GM12878 (cell line): ENCODE measurements around the gene WFDC6. TPM values are rescaled to one million over a fixed set of nuclear protein-coding genes. Genes with fewer than 3 reads are reported as not detected.

Experiments
- ATAC-seq: fragments of 200-7000 bp; cut with Tn5 transposase; 3 replicates; pipeline ENCODE4 v1.9.1; 2020; ENCODE audit warnings: mild to moderate bottlenecking, moderate library complexity
- BruUV-seq: library from RNA; stranded (reverse); fragments of 400-500 nt; replicated peaks from 2 replicates; lab custom pipeline; 2021; lab: Mats Ljungman, UMichigan
- CTCF ChIA-PET: fragments of 300-600 bp; sonication (Branson Sonifier 250); formaldehyde crosslinking; extraction: SDS; loops from one replicate; lab custom pipeline; 2021; ENCODE audit warnings: inconsistent platforms; lab: Yijun Ruan, JAX
- POLR2A ChIA-PET: fragments of 350-600 bp; formaldehyde crosslinking; extraction: SDS; loops from one replicate; lab custom pipeline; 2021; ENCODE audit warnings: inconsistent platforms; lab: Charles Lee
- RAD21 ChIA-PET: fragments of 300-600 bp; sonication (Branson Sonifier 250); formaldehyde crosslinking; loops from one replicate; lab custom pipeline; 2023; ENCODE audit warnings: antibody characterized with exemption; ENCODE audit not compliant: unreplicated experiment; lab: Charles Lee
- SMC1A ChIA-PET: fragments of 300-600 bp; sonication (Branson Sonifier 250); formaldehyde crosslinking; loops from one replicate; lab custom pipeline; 2023; ENCODE audit not compliant: unreplicated experiment, uncharacterized antibody; lab: Charles Lee
- DNase-seq: peaks from one replicate; pipeline ENCODE4 v3.0.0-alpha.2; 2011; ENCODE audit warnings: low read depth, low spot score
- FAIRE-seq: peaks from 3 replicates; lab custom pipeline; 2011; peaks lifted over from hg19 to GRCh38; lab: Jason Lieb, UNC
- H2AFZ ChIP-seq: 2 replicates; pipeline ENCODE4 v1.6.0; 2011; ENCODE audit warnings: low read depth, low read length, control low read depth; ENCODE audit not compliant: control insufficient read depth
- H3K27ac ChIP-seq: 2 replicates; pipeline ENCODE4 v1.5.1; 2011; ENCODE audit warnings: control low read depth; ENCODE audit not compliant: control insufficient read depth, insufficient read depth
- H3K27me3 ChIP-seq, 2 experiments: replicated peaks in 1 of 2; 2 replicates each; pipeline versions ENCODE4 v1.6.0 to v1.6.1; 2011; ENCODE audit warnings: low read length in 1 of 2; ENCODE audit not compliant: control insufficient read depth in 2 of 2, insufficient read depth in 2 of 2
- H3K36me3 ChIP-seq, 2 experiments: 2 replicates each; pipeline ENCODE4 v1.5.1; 2011; ENCODE audit warnings: low read length in 1 of 2; ENCODE audit not compliant: control insufficient read depth in 2 of 2, insufficient read depth in 2 of 2
- H3K4me1 ChIP-seq: 2 replicates; pipeline ENCODE4 v1.6.1; 2011; ENCODE audit warnings: mild to moderate bottlenecking, low read length, moderate library complexity, mixed read lengths; ENCODE audit not compliant: control insufficient read depth, insufficient read depth
- H3K4me2 ChIP-seq: 2 replicates; pipeline ENCODE4 v1.6.0; 2011; ENCODE audit warnings: control low read depth; ENCODE audit not compliant: control insufficient read depth, insufficient read depth
- H3K4me3 ChIP-seq: fragments of 200-600 bp; sonication (generic); 2 replicates; pipeline ENCODE4 v1.5.1; 2016
- H3K79me2 ChIP-seq: 2 replicates; pipeline ENCODE4 v1.6.0; 2011; ENCODE audit warnings: low read length; ENCODE audit not compliant: control insufficient read depth, insufficient read depth
- H3K9ac ChIP-seq: 2 replicates; pipeline ENCODE4 v1.8.0; 2011; ENCODE audit warnings: low read length, control low read depth, mixed read lengths; ENCODE audit not compliant: control insufficient read depth, insufficient read depth
- H3K9me3 ChIP-seq: replicated peaks from 3 replicates; pipeline ENCODE4 v1.5.1; 2011; ENCODE audit warnings: mild to moderate bottlenecking, low read length; ENCODE audit not compliant: control insufficient read depth, insufficient read depth
- H4K20me1 ChIP-seq: 2 replicates; pipeline ENCODE4 v1.6.0; 2011; ENCODE audit not compliant: control insufficient read depth, insufficient read depth
- BACH1 ChIP-seq: fragments of 450-650 bp; IDR thresholded peaks from 2 replicates; pipeline ENCODE4 v1.6.1; 2017; ENCODE audit warnings: mild to moderate bottlenecking, borderline replicate concordance
- FOS ChIP-seq: IDR thresholded peaks from 3 replicates; pipeline ENCODE4 v1.6.1; 2011; ENCODE audit warnings: borderline replicate concordance; ENCODE audit not compliant: insufficient read length; ENCODE audit errors: extremely low read depth
- IRF5 ChIP-seq: fragments of 450-650 bp; IDR thresholded peaks from 2 replicates; pipeline ENCODE4 v1.6.1; 2017; ENCODE audit warnings: borderline replicate concordance
- NFYB ChIP-seq: IDR thresholded peaks from 2 replicates; pipeline ENCODE4 v1.6.1; 2011; ENCODE audit warnings: low read depth, mild to moderate bottlenecking, low read length, improper control_type of control experiment, moderate library complexity; ENCODE audit not compliant: insufficient read depth
- RAD21 ChIP-seq: IDR thresholded peaks from 2 replicates; pipeline ENCODE4 v1.6.1; 2011; ENCODE audit warnings: mild to moderate bottlenecking, low read depth, low read length, moderate library complexity; ENCODE audit not compliant: insufficient read depth
- RAD51 ChIP-seq: fragments of 450-650 bp; IDR thresholded peaks from 2 replicates; pipeline ENCODE4 v1.6.1; 2016; ENCODE audit warnings: moderate library complexity, mild to moderate bottlenecking, inconsistent platforms
- RELA ChIP-seq: fragments of 450-650 bp; IDR thresholded peaks from 2 replicates; pipeline ENCODE4 v1.8.0; 2014; ENCODE audit warnings: borderline replicate concordance; ENCODE audit not compliant: partially characterized antibody
- SUPT20H ChIP-seq: IDR thresholded peaks from 2 replicates; pipeline ENCODE4 v1.6.1; 2011; ENCODE audit warnings: low read depth, mild to moderate bottlenecking, low read length, moderate library complexity, borderline replicate concordance; ENCODE audit not compliant: control insufficient read depth
- YBX1 ChIP-seq: fragments of 450-650 bp; IDR thresholded peaks from 2 replicates; pipeline ENCODE4 v1.6.1; 2016; ENCODE audit warnings: antibody characterized with exemption
- WGBS: methylation state at CpG from one replicate; pipeline ENCODE4 v1.1.6; 2016; ENCODE audit warnings: low lambda C conversion rate; ENCODE audit not compliant: insufficient replicate concordance, insufficient coverage; ENCODE audit errors: missing lambda C conversion rate; 5-methylcytosine and 5-hydroxymethylcytosine counted together
- in situ Hi-C: fragments of 300-500 bp; cut with MboI; formaldehyde crosslinking; loops from 9 replicates; pipeline ENCODE4 v1.14.3; 2018; ENCODE audit warnings: mixed read lengths
- intact Hi-C: fragments of 100-400 bp; cut with micrococcal nuclease; formaldehyde crosslinking; loops from one replicate; pipeline ENCODE4 v1.14.2; 2022; ENCODE audit not compliant: unreplicated experiment
- polyA plus RNA-seq, 11 experiments: library from polyadenylated mRNA; depleted of rRNA in 4 of 11; unstranded in 6 of 11; stranded (reverse) in 5 of 11; fragments of >200 nt; fragmentation: Nextera tagmentation in 4 of 11; fragmentation: Illumina TruSeq in 1 of 11; extraction: Ambion mirVana in 4 of 11; extraction: Trizol in 1 of 11; gene quantifications; 1 replicate in 1 of 11; 2 replicates in 10 of 11; pipeline versions ENCODE4 v1.2.1 to v1.2.3, GENCODE V29; 2011 to 2016; ENCODE audit warnings: inconsistent platforms in 2 of 11, missing spikeins in 2 of 11, low read depth in 1 of 11
- total RNA-seq, 4 experiments: library from RNA; depleted of rRNA in 3 of 4; stranded (reverse); fragments of >200 nt in 3 of 4; fragmentation: Illumina TruSeq in 1 of 4; extraction: Trizol in 1 of 4; gene quantifications; 2 replicates each; pipeline versions ENCODE4 v1.2.1 to v1.2.3, GENCODE V29; 2013 to 2021
- TF ChIP-seq, protein P1 (sequence below), 3 experiments: IDR thresholded peaks in 2 of 3; conservative IDR thresholded peaks in 1 of 3; 2 replicates each; pipeline ENCODE4 v1.5.1; 2011; ENCODE audit warnings: low read depth in 3 of 3, low read length in 3 of 3, mild to moderate bottlenecking in 3 of 3, control low read depth in 2 of 3, moderate library complexity in 2 of 3, inconsistent platforms in 1 of 3, mixed read lengths in 1 of 3; ENCODE audit not compliant: control insufficient read depth in 2 of 3, insufficient read depth in 1 of 3; ENCODE audit errors: extremely low read depth in 1 of 3

Gene WFDC6
- total and polyA plus RNA-seq, 10 of the 15 experiments (the other 5 are each of a cell fraction or from before 2014, with no cell fraction given): not detected

DNA sequence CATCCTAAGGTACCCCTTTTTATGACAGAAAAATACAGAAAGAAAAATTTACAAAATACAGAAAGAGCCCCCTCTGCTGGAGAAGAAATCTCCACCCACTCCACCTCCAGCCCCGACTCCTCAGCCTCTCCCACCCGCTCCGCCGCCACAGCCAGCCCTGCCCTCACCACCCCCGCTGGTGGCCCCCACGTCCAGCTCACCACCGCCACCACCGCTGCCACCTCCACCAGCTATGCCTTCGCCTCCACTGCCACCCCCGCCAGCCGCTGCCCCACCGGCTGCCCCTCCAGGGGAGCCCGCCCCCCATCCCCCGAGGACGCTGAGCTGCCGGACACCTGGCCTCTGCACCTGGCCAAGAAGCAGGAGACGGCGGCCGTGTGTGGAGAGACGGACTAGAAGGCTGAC is 52.0 kb downstream of the WFDC6 start:
- peak; percentile 45; the same call in 2 of the 3 replicates for ATAC-seq
- no peaks in the 10 kb centered on the region for H3K36me3 ChIP-seq
- CTCF ChIA-PET: no interaction called here
- TF ChIP-seq, protein P1, sequence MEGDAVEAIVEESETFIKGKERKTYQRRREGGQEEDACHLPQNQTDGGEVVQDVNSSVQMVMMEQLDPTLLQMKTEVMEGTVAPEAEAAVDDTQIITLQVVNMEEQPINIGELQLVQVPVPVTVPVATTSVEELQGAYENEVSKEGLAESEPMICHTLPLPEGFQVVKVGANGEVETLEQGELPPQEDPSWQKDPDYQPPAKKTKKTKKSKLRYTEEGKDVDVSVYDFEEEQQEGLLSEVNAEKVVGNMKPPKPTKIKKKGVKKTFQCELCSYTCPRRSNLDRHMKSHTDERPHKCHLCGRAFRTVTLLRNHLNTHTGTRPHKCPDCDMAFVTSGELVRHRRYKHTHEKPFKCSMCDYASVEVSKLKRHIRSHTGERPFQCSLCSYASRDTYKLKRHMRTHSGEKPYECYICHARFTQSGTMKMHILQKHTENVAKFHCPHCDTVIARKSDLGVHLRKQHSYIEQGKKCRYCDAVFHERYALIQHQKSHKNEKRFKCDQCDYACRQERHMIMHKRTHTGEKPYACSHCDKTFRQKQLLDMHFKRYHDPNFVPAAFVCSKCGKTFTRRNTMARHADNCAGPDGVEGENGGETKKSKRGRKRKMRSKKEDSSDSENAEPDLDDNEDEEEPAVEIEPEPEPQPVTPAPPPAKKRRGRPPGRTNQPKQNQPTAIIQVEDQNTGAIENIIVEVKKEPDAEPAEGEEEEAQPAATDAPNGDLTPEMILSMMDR (IDR thresholded peaks at IDR 0.05 in 2 of 3, conservative IDR thresholded peaks at IDR 0.05 in 1 of 3; ENCODE audit: control insufficient read depth in 2 of 3, extremely low read depth in 1 of 3, insufficient read depth in 1 of 3, low read depth in 3 of 3, low read length in 3 of 3): 0 out of 6 replicates have a peak, but pooled peaks of 2 of the 3 experiments have one; percentile 7 to 11
- TF ChIP-seq YBX1: no peak
- TF ChIP-seq, all 136 proteins: peak for 1
- Histone ChIP-seq H3K27me3 (peaks cover 0 to 2% of the 10 kb centered on the region in 2 experiments; a peak in 2 of 4 replicates), H4K20me1 (no peaks in the 10 kb centered on the region), H3K9me3 (no peaks in the 10 kb centered on the region), H3K9ac (no peak overlapping the region), H2AFZ (no peak overlapping the region), H3K4me1 (no peaks in the 10 kb centered on the region), H3K4me3 (no peak overlapping the region), H3K27ac (no peak overlapping the region), H3K79me2 (no peaks in the 10 kb centered on the region), H3K4me2 (no peak overlapping the region)
- no peak for DNase-seq
- FAIRE-seq: no peak
- ChIA-PET SMC1A (no interaction called here), POLR2A (no interaction called here), RAD21 (no interaction called here)
- in situ Hi-C loops (no loop called here), intact Hi-C loops (no loop called here)
- no TSS peak for BruUV-seq
- WGBS: 21% methylated on average over 18 of the region's 20 CpGs

- Histone ChIP-seq H2AFZ (no peak overlapping the region), H3K4me1 (no peaks in the 10 kb centered on the region), H3K36me3 (no peaks in the 10 kb centered on the region), H3K79me2 (no peaks in the 10 kb centered on the region), H3K9ac (no peak overlapping the region), H4K20me1 (no peaks in the 10 kb centered on the region), H3K9me3 (no peaks in the 10 kb centered on the region), H3K4me2 (no peak overlapping the region), H3K27me3 (peaks cover 2 to 3% of the 10 kb centered on the region in 2 experiments; a peak in 2 of 4 replicates), H3K4me3 (no peak overlapping the region), H3K27ac (no peak overlapping the region)
- SMC1A ChIA-PET: interaction anchor here (0.8 to 1.0 kb wide), 3 partner anchors 13 to 285 kb away, joined by 3 read pairs; no protein-coding TSS in a partner anchor
- DNase-seq: no peak
- RAD21 ChIA-PET: no interaction called here
- no peak for TF ChIP-seq SUPT20H
- TF ChIP-seq IRF5: no peak
- no peak for TF ChIP-seq RAD21
- TF ChIP-seq RELA: no peak
- no peak for TF ChIP-seq BACH1
- no peak for TF ChIP-seq FOS
- no peak for TF ChIP-seq RAD51
- TF ChIP-seq NFYB: no peak
- no peak for ATAC-seq
- in situ Hi-C loops (no loop called here), intact Hi-C loops (no loop called here)
- POLR2A ChIA-PET: no interaction called here
- no peak for FAIRE-seq
- 17% methylated on average over 4 of the region's 4 CpGs for WGBS
- CTCF ChIA-PET: interaction anchor here (0.6 to 1.4 kb wide), 9 partner anchors 26 to 351 kb away, joined by 3 to 7 read pairs (median 3); no protein-coding TSS in a partner anchor
- no TSS peak for BruUV-seq
These were observed 53.9 kb downstream of the WFDC6 start for GRCh38 chr20:45485388-45485787.
